ENCODE data around the gene MTNR1B. TPM values are rescaled to one million over a fixed set of nuclear protein-coding genes. Genes with fewer than 3 reads are reported as not detected.

The MTNR1B gene
- total RNA-seq, 1 donor from 2014 or later, result 0.94 TPM

DNA sequence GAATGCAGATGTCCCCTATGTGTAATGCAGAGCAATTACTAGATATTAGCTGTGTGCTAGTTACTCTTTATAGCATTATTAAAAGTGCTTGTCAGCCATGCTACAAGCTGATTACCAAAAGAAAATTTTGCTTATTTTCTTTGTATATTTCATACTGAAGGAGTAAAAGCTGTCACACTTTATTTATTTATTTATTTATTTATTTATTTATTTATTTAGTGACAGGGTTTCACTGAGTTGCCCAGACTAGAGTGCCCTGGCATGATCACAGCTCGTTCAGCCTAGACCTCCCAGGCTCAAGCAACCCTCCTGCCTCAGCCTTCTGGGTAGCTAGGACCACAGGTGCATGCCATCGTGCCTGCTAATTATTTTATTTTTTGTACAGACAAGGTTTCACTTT is 4.3 kb upstream of the MTNR1B start:
- DNase-seq (ENCODE audit: extremely low spot score, unreplicated experiment), result no peak
- Mint-ChIP-seq H3K27me3 (ENCODE audit: unreplicated experiment) (no peaks in the 10 kb centered on the region), H3K9me3 (ENCODE audit: unreplicated experiment) (no peaks in the 10 kb centered on the region), H3K27ac (ENCODE audit: unreplicated experiment) (no peak overlapping the region), H3K36me3 (ENCODE audit: unreplicated experiment) (no peaks in the 10 kb centered on the region), H3K4me3 (ENCODE audit: unreplicated experiment) (no peak overlapping the region), H3K4me1 (ENCODE audit: unreplicated experiment) (peaks cover 29% of the 10 kb centered on the region)
- TF ChIP-seq, protein P1, sequence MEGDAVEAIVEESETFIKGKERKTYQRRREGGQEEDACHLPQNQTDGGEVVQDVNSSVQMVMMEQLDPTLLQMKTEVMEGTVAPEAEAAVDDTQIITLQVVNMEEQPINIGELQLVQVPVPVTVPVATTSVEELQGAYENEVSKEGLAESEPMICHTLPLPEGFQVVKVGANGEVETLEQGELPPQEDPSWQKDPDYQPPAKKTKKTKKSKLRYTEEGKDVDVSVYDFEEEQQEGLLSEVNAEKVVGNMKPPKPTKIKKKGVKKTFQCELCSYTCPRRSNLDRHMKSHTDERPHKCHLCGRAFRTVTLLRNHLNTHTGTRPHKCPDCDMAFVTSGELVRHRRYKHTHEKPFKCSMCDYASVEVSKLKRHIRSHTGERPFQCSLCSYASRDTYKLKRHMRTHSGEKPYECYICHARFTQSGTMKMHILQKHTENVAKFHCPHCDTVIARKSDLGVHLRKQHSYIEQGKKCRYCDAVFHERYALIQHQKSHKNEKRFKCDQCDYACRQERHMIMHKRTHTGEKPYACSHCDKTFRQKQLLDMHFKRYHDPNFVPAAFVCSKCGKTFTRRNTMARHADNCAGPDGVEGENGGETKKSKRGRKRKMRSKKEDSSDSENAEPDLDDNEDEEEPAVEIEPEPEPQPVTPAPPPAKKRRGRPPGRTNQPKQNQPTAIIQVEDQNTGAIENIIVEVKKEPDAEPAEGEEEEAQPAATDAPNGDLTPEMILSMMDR (IDR thresholded peaks at IDR 0.05), result no peak

DNA sequence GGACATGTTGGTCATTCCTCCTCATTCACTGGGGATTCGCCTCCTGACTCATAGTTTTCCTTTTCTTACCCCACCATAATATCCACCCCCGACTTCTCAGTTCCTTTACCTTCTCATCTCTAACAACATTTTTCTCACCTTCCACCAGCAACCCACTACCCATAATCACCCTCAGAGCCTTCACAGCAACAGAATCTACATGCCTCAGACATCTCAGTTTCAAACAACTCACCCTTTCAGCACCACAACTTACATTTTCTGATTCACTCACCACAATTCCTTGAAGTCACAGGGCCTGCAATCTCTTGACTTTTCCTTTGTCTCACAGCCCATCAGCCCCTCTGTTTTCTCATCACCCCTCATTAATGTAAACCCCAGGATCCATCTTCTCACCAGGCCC is 2.3 kb upstream of the MTNR1B start:
- Mint-ChIP-seq H3K4me3 (ENCODE audit: unreplicated experiment) (no peak overlapping the region), H3K4me1 (ENCODE audit: unreplicated experiment) (peaks cover 32% of the 10 kb centered on the region), H3K27me3 (ENCODE audit: unreplicated experiment) (no peaks in the 10 kb centered on the region), H3K36me3 (ENCODE audit: unreplicated experiment) (no peaks in the 10 kb centered on the region), H3K9me3 (ENCODE audit: unreplicated experiment) (no peaks in the 10 kb centered on the region), H3K27ac (ENCODE audit: unreplicated experiment) (no peak overlapping the region)
- DNase-seq (ENCODE audit: extremely low spot score, unreplicated experiment), result no peak
- TF ChIP-seq, protein P1 (IDR thresholded peaks at IDR 0.05), result no peak

DNA sequence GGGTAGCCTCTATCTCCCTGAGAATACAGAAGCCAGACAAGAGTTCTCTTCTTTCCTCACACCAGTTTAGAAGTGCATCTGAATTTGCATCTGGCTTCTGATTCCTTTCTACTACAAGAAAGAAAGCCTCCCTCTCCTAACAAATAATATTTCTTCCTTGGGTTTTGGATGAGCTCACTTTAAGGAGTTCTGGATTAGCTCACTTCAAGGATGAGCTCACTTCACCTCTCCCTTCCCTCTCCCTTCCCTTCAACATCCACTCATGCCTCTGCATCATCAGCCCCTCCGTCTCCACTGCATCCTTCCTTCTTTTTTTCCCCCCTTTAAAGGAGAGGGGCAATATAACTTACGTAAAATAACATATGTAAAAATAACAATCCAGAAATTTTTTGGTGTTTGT is 1.6 kb upstream of the MTNR1B start:
- no peaks in the 10 kb centered on the region for H3K9me3 Mint-ChIP-seq (ENCODE audit: unreplicated experiment)
- no peaks in the 10 kb centered on the region for H3K27me3 Mint-ChIP-seq (ENCODE audit: unreplicated experiment)
- TF ChIP-seq, protein P1 (IDR thresholded peaks at IDR 0.05), result no peak
- peaks cover 26% of the 10 kb centered on the region for H3K4me1 Mint-ChIP-seq (ENCODE audit: unreplicated experiment)
- no peaks in the 10 kb centered on the region for H3K36me3 Mint-ChIP-seq (ENCODE audit: unreplicated experiment)
- no peak overlapping the region for H3K4me3 Mint-ChIP-seq (ENCODE audit: unreplicated experiment)
- DNase-seq (ENCODE audit: extremely low spot score, unreplicated experiment), result no peak
- H3K27ac Mint-ChIP-seq (ENCODE audit: unreplicated experiment), result no peak overlapping the region

DNA sequence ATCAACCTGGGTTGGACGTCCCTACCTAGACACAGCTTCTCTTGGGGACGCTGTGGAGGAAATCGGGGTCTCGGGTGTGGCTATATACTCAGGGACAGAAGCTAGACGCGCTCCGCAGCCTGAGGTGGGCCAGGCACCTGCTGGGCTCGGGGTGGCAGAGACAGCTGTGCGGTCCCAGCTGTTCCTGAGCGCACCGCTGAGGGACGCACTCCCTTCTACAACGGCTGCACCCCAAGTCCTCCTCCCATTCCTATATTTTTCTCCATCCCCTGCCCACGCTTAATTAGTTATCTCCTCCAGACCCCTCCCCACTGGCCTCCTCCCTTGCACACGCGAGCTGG is 188 bp upstream of the MTNR1B start:
- no peak for DNase-seq (ENCODE audit: extremely low spot score, unreplicated experiment)
- no peak overlapping the region for H3K27ac Mint-ChIP-seq (ENCODE audit: unreplicated experiment)
- H3K9me3 Mint-ChIP-seq (ENCODE audit: unreplicated experiment), result no peaks in the 10 kb centered on the region
- H3K4me1 Mint-ChIP-seq (ENCODE audit: unreplicated experiment), result peaks cover 26% of the 10 kb centered on the region
- peak overlapping the region; percentile 70 for H3K4me3 Mint-ChIP-seq (ENCODE audit: unreplicated experiment)
- TF ChIP-seq, protein P1 (IDR thresholded peaks at IDR 0.05), result no peak
- H3K36me3 Mint-ChIP-seq (ENCODE audit: unreplicated experiment), result no peaks in the 10 kb centered on the region
- H3K27me3 Mint-ChIP-seq (ENCODE audit: unreplicated experiment), result no peaks in the 10 kb centered on the region

DNA sequence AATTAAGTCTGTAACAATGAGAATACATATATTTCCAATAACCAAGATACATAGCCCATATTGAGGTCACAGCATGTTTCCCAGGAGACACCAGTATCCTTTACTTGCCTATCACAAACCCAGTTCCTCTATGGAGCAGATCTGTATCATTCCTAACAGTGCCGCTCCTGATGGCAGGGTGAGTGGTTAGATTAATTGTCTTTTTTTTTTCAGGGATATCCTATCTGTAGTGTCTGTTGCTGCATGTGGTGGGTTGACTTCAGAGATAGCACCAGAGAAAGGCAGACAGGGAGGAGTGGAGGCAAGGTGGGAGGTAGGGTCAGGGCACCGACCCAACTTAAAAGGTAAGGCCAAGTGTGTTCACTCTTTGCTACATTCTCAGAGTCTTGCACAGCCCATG is 2.8 kb downstream of the MTNR1B start:
- no peaks in the 10 kb centered on the region for H3K9me3 Mint-ChIP-seq (ENCODE audit: unreplicated experiment)
- no peaks in the 10 kb centered on the region for H3K36me3 Mint-ChIP-seq (ENCODE audit: unreplicated experiment)
- no peak overlapping the region for H3K4me3 Mint-ChIP-seq (ENCODE audit: unreplicated experiment)
- no peak overlapping the region for H3K27ac Mint-ChIP-seq (ENCODE audit: unreplicated experiment)
- H3K4me1 Mint-ChIP-seq (ENCODE audit: unreplicated experiment), result peaks cover 18% of the 10 kb centered on the region
- no peak for DNase-seq (ENCODE audit: extremely low spot score, unreplicated experiment)
- TF ChIP-seq, protein P1 (IDR thresholded peaks at IDR 0.05), result no peak
- no peaks in the 10 kb centered on the region for H3K27me3 Mint-ChIP-seq (ENCODE audit: unreplicated experiment)
